WTC11 (cell line): Measurements from ENCODE around the gene NCAM2.

Source experiments
- CREB1 ChIP-seq: sonication (generic); formaldehyde crosslinking; IDR thresholded peaks from 2 replicates; pipeline ENCODE4 v1.8.0; 2023; ENCODE audit warnings: mild to moderate bottlenecking, missing genetic modification reagents
- CTCF ChIP-seq: fragments of 200-600 bp; IDR thresholded peaks from 2 replicates; pipeline ENCODE4 v1.8.0; 2022; ENCODE audit warnings: antibody characterized with exemption
- PREB ChIP-seq: sonication (generic); formaldehyde crosslinking; IDR thresholded peaks from 2 replicates; pipeline ENCODE4 v1.8.1; 2022; ENCODE audit warnings: mild to moderate bottlenecking, missing genetic modification reagents, moderate library complexity, borderline replicate concordance

GRCh38 chr21:21210552-21210951 lies 212.3 kb downstream of the NCAM2 start:
- TF ChIP-seq PREB, result no peak
- TF ChIP-seq CTCF, result no peak
- TF ChIP-seq CREB1 (CRISPR knock-in tag), result no peak
